DOHH2 (cell line): ENCODE measurements around the gene BMP6.

Source experiments
- H3F3A ChIP-seq: fragments of 200-600 bp; sonication (generic), shearing (Covaris generic); 2 replicates; pipeline ENCODE4 v1.6.0; 2016; ENCODE audit warnings: antibody characterized with exemption, mild to moderate bottlenecking; ENCODE audit not compliant: control insufficient read depth, insufficient read depth
- H3K27ac ChIP-seq: fragments of 200-600 bp; sonication (generic); 2 replicates; pipeline ENCODE4 v1.5.1; 2014; ENCODE audit warnings: low read depth, mild to moderate bottlenecking, low read length, moderate library complexity
- H3K27me3 ChIP-seq: fragments of 200-600 bp; sonication (generic); 2 replicates; pipeline ENCODE4 v1.6.1; 2014; ENCODE audit warnings: mild to moderate bottlenecking, low read length, mixed read lengths; ENCODE audit not compliant: control insufficient read depth
- H3K36me3 ChIP-seq: fragments of 200-600 bp; sonication (generic); 2 replicates; pipeline ENCODE4 v1.6.1; 2014; ENCODE audit warnings: mild to moderate bottlenecking, low read length, moderate library complexity, mixed read lengths; ENCODE audit not compliant: control insufficient read depth
- H3K4me1 ChIP-seq: fragments of 200-600 bp; sonication (generic); 2 replicates; pipeline ENCODE4 v1.6.1; 2014; ENCODE audit warnings: mild to moderate bottlenecking, low read length, mixed read lengths; ENCODE audit not compliant: control insufficient read depth
- H3K4me2 ChIP-seq: fragments of 200-600 bp; sonication (generic); 2 replicates; pipeline ENCODE4 v1.6.0; 2014; ENCODE audit warnings: mild to moderate bottlenecking, low read length, moderate library complexity
- H3K4me3 ChIP-seq: fragments of 200-600 bp; sonication (generic); 2 replicates; pipeline ENCODE4 v1.5.1; 2014; ENCODE audit warnings: mild to moderate bottlenecking, low read length, mixed read lengths
- H3K79me2 ChIP-seq: fragments of 200-600 bp; sonication (generic); 2 replicates; pipeline ENCODE4 v1.6.1; 2014; ENCODE audit warnings: mild to moderate bottlenecking, low read length, mixed read lengths; ENCODE audit not compliant: control insufficient read depth
- H3K9me2 ChIP-seq: fragments of 200-600 bp; sonication (generic); replicated peaks from 2 replicates; pipeline ENCODE4 v1.6.1; 2014; ENCODE audit warnings: mild to moderate bottlenecking, low read length, mixed read lengths; ENCODE audit not compliant: control insufficient read depth
- H3K9me3 ChIP-seq: fragments of 200-600 bp; sonication (generic); 2 replicates; pipeline ENCODE4 v1.6.1; 2014; ENCODE audit warnings: antibody characterized with exemption, low read length, mixed read lengths; ENCODE audit not compliant: control insufficient read depth, insufficient read depth
- H4K20me1 ChIP-seq: fragments of 200-600 bp; sonication (generic); 2 replicates; pipeline ENCODE4 v1.6.0; 2014; ENCODE audit warnings: low read depth, mild to moderate bottlenecking, antibody characterized with exemption, low read length, moderate library complexity; ENCODE audit not compliant: control insufficient read depth, insufficient read depth
- EZH2phosphoT487 ChIP-seq: fragments of 200-600 bp; sonication (generic); IDR thresholded peaks from 2 replicates; pipeline ENCODE4 v1.6.1; 2017; ENCODE audit warnings: borderline replicate concordance, mild to moderate bottlenecking, antibody characterized with exemption, low read length, moderate library complexity, mixed read lengths
- TF ChIP-seq, protein P1 (sequence below): fragments of 200-600 bp; sonication (generic); IDR thresholded peaks from one replicate; pipeline ENCODE4 v1.5.1; 2014; ENCODE audit warnings: antibody characterized with exemption, mild to moderate bottlenecking, low read depth, low read length; ENCODE audit not compliant: poor library complexity, severe bottlenecking

BMP6 gene

DNA sequence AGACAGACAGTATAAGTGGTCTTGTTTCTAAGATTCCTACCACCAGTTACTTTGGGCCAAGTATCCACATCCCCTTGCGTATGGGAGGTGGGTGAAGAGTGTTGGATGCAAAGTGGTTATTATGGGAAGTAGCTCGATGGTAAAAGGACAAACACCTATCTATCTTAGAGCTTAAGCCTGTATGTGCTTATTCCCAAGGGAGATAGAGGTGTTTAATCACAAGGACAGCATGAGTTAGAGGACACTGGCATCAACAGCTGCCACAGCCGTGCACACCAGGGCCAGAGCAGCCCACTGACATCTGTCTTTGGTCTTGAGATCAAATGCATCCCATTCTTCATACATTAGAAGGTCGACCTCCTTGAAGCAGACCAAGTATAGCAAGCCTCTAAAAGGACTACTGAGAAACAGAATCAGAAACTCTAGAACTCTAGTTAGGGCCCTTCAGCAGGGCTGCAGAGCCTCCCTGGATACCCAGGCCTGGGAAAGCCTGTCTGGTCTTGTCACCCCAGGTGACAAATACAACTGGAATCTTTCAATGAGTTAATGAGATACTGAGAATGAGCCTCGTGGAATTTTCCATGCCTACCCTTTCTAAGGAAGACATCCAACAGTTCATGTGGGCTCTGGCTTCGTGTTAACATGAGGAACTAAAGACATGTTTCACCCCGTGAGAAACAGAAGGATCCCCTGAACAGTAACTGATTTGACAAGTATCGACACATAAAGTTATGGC, 156.0 kb downstream of the BMP6 start:
- H3F3A ChIP-seq = peaks cover 5% of the 10 kb centered on the region; the same call in 1 of the 2 replicates
- no peaks in the 10 kb centered on the region for H3K9me3 ChIP-seq
- no peaks in the 10 kb centered on the region for H3K9me2 ChIP-seq
- H3K4me3 ChIP-seq = no peak overlapping the region
- no peaks in the 10 kb centered on the region for H3K79me2 ChIP-seq
- H3K27me3 ChIP-seq = no peaks in the 10 kb centered on the region
- H3K36me3 ChIP-seq = peaks cover 67% of the 10 kb centered on the region
- H4K20me1 ChIP-seq = no peaks in the 10 kb centered on the region
- no peaks in the 10 kb centered on the region for H3K4me1 ChIP-seq
- no peak overlapping the region for H3K4me2 ChIP-seq
- H3K27ac ChIP-seq = no peak overlapping the region
- TF ChIP-seq, protein P1, sequence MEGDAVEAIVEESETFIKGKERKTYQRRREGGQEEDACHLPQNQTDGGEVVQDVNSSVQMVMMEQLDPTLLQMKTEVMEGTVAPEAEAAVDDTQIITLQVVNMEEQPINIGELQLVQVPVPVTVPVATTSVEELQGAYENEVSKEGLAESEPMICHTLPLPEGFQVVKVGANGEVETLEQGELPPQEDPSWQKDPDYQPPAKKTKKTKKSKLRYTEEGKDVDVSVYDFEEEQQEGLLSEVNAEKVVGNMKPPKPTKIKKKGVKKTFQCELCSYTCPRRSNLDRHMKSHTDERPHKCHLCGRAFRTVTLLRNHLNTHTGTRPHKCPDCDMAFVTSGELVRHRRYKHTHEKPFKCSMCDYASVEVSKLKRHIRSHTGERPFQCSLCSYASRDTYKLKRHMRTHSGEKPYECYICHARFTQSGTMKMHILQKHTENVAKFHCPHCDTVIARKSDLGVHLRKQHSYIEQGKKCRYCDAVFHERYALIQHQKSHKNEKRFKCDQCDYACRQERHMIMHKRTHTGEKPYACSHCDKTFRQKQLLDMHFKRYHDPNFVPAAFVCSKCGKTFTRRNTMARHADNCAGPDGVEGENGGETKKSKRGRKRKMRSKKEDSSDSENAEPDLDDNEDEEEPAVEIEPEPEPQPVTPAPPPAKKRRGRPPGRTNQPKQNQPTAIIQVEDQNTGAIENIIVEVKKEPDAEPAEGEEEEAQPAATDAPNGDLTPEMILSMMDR = no peak
- TF ChIP-seq EZH2phosphoT487 = no peak

DNA sequence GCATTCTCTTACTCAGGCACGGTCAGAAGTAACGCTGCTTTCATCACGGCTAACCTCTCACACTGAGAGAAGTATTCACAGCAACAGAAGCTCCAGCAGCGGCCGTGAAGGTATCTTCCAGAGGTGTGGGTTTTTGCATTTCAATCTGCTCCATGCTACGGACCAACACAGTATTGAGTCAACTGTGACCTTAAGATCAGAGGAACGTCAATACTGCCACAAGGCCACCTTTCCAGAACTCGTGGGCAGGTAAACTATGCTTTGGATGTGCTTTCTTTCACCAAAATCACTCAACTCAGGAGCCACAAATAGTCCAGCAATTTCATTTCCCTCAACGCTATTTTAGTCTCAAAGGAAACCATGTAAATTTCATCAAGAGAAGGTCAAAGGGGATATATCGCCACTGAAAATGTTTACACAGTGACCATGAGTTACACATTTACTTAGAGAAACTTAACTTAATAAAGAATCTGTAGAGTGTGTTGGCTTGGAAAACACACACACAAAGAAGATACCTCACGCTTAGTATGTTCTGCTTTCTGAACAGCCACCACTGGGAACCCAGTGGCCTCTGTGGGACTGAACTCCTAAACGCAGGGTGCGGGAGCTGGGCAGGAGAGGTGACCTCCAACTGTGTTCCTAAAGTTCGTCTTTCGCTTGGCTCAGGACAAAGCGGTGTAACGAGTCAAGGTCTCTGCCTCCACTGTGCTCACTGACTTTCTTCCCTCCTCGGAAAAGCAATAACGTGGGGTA, 156.8 kb downstream of the BMP6 start:
- H3F3A ChIP-seq = peaks cover 5% of the 10 kb centered on the region; the same call in 1 of the 2 replicates
- no peaks in the 10 kb centered on the region for H3K4me1 ChIP-seq
- no peaks in the 10 kb centered on the region for H3K27me3 ChIP-seq
- H3K4me3 ChIP-seq = no peak overlapping the region
- TF ChIP-seq EZH2phosphoT487 = no peak
- TF ChIP-seq, protein P1 = no peak
- no peaks in the 10 kb centered on the region for H3K9me2 ChIP-seq
- H4K20me1 ChIP-seq = no peaks in the 10 kb centered on the region
- no peak overlapping the region for H3K27ac ChIP-seq
- no peaks in the 10 kb centered on the region for H3K9me3 ChIP-seq
- peaks cover 74% of the 10 kb centered on the region for H3K36me3 ChIP-seq
- no peaks in the 10 kb centered on the region for H3K79me2 ChIP-seq
- H3K4me2 ChIP-seq = no peak overlapping the region

DNA sequence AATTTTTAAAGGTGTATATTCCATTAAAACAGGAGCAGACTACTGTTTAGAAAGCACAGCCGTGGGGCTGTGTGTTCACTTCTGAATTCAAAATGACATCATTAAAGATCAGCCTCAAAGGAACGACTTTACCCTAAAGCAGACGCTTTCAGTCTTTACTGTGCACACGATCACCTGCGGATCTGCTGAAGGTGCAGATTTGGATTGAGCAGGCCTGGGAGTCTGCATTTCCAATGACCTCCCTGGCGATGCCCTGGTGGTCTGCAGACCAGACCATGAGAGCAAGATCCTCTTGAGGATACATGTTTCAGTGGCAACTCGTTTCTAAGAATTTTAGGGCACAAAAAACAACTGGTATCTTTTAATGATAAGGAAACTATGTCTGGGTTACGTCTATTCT, 157.5 kb downstream of the BMP6 start:
- Histone ChIP-seq H3K9me3 (no peaks in the 10 kb centered on the region), H3K27ac (no peak overlapping the region), H3K9me2 (no peaks in the 10 kb centered on the region), H4K20me1 (no peaks in the 10 kb centered on the region), H3K79me2 (no peaks in the 10 kb centered on the region), H3K27me3 (no peaks in the 10 kb centered on the region), H3K4me1 (no peaks in the 10 kb centered on the region), H3K4me3 (no peak overlapping the region), H3F3A (peaks cover 5% of the 10 kb centered on the region; the same call in 1 of the 2 replicates), H3K4me2 (no peak overlapping the region), H3K36me3 (peaks cover 81% of the 10 kb centered on the region)
- no peak for TF ChIP-seq EZH2phosphoT487
- TF ChIP-seq, protein P1 = no peak
